ENCODE data around the gene ACTA2.

Gene ACTA2

DNA sequence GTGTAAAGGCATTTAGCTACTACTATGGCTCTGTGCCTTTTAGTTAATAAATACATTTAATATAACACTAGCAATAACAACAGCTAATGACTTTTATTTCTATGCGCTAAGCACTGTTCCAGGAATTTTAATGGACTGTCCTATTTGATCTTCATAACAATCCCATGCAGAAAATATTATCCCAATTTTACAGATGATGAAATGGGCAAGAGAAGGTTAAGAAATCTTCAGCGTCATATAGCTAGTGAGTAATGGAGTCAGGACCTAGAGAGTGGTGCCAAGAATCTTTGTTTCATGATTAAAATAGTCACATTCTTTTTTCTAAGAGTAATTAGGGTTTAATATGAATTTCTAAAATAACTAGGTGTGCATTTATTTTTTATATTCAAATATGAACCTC is 32.4 kb downstream of the ACTA2 start:
- DNase-seq (ENCODE audit: low read depth, low spot score) = no peak

DNA sequence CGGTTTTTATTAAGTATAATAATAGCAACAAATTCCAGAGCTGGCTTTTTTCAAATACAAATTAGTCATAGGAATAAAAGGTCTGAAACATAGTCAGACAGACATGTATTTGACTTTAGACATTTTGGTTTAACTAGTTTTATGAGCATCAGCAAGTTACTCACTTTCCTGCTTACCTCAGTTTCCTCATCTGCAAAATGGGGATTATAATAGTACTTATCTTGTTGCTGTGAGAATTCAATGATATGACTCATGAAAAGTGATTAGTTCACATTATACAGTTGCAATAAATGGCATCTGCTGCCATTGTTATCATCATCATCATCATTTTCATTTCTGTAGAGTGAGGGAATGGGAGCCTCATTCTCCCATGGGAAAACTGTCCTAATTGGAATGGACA is 33.5 kb downstream of the ACTA2 start:
- DNase-seq (ENCODE audit: low read depth, low spot score) = no peak

- no peak for DNase-seq (ENCODE audit: low read depth, low spot score)
Measured at GRCh38 chr10:88918191-88918905, 34.2 kb downstream of the ACTA2 start.

DNA sequence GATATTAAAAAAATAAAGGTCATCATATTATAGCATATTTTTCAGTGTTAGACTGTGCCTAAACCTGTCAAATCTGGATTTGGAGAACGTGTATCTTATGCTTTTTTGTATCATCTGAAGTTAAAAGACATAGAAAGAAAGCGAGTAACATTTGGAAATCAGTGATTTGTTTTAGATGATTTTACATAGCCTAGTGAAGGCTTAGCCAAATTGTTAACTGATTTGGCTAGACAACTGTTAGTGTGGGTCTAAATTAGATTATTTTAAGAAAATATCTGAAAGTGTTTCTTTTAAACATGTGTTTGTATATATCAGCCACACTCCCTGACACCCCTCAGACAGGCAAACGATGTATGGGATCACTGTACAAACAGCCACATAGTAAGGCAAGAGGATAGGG is 35.6 kb downstream of the ACTA2 start:
- no peak for DNase-seq (ENCODE audit: low read depth, low spot score)

DNA sequence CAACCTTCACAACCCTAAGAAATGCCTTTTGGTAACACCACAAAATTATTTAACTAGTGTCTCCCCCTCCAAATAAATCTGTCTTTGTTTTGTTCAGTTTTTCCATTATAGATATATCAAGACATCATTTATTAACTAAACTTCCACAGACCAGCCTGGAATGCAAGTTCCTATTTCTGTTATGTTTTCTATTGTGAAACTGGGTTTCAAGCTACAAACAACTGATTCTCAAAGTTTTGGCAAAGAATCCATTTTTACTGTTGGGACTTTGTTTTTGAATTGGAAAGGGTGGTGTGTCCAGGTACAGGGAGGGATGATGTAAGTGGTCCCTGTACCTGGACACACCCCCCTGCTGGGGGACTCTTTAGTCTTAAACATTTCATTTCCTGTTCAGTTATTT is 36.3 kb downstream of the ACTA2 start:
- no peak for DNase-seq (ENCODE audit: low read depth, low spot score)

GRCh38 chr10:88915781-88916180 is 36.8 kb downstream of the ACTA2 start:
- no peak for DNase-seq (ENCODE audit: low read depth, low spot score)

GRCh38 chr10:88913788-88914187 is 38.8 kb downstream of the ACTA2 start:
- no peak for DNase-seq (ENCODE audit: low read depth, low spot score)

DNA sequence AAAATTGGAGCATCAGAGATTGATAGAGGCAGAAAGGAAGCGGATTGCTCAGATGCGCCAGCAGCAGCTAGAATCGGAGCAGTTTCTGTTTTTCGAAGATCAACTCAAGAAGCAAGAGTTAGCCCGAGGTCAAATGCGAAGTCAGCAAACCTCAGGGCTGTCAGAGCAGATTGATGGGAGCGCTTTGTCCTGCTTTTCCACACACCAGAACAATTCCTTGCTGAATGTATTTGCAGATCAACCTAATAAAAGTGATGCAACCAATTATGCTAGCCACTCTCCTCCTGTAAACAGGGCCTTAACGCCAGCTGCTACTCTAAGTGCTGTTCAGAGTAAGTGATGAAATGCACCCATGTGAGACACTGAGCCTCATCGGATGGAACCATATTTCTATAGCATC is 39.4 kb downstream of the ACTA2 start:
- no peak for DNase-seq (ENCODE audit: low read depth, low spot score)

- no peak for DNase-seq (ENCODE audit: low read depth, low spot score)
Measured at GRCh38 chr10:88911851-88912250, 40.7 kb downstream of the ACTA2 start.

- no peak for DNase-seq (ENCODE audit: low read depth, low spot score)
Measured at GRCh38 chr10:88911116-88911515, 41.5 kb downstream of the ACTA2 start.

GRCh38 chr10:88908194-88908593 is 44.4 kb downstream of the ACTA2 start:
- no peak for DNase-seq (ENCODE audit: low read depth, low spot score)

DNA sequence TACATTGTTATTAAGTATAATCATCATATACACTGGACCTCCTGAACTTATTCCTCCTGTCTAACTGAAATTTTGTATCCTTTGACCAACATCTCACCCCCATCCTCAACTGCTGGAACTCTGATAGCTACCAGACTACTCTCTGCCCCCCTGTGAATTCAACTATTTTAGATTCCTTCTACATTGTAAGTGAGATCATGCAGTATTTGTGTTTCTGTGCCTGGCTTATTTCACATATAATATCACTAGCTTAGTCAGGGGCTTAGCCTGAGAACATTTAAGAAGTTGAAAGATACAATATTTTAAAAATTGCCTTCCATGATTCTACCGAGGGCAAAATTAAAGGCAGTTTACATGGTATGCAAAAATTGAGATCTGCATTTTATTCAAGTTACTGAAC is 45.7 kb downstream of the ACTA2 start:
- DNase-seq (ENCODE audit: low read depth, low spot score) = no peak

GRCh38 chr10:88903715-88904114 is 48.9 kb downstream of the ACTA2 start:
- no peak for DNase-seq (ENCODE audit: low read depth, low spot score)

DNA sequence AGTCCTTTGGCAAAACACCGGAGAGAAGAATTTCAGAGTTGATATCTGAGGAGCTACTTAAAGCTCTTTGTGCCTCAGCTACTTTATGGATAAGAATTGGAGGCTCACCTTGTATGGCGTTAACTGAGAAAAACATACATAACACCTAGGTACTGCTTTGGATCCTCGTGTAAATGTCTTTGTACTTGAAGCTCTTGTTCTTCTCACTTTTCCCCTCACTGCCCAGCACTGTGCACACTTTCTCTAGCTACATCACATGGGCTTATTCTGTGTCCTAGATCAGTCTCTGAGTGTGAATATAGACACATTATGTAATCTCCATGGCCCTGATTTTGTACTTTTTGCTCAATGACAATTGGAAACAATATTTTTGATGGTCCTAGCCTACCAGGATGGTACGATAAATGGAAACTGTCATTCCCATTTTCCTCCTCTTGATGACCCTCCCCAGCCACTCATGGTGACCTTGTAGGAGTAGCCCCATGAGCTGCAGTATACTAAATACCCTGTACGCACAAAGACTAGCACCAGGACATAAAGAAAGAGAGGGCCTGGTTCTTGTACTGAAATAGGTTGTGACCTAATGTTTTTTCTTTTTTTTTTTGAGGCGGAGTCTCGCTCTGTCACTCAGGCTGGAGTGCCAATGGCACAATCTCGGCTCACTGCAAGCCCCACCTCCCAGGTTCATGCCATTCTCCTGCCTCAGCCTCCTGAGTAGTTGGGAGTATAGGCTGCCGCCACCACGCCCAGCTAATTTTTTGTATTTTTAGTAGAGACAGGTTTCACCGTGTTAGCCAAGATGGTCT is 50.4 kb downstream of the ACTA2 start:
- DNase-seq (ENCODE audit: low read depth, low spot score) = no peak

- DNase-seq (ENCODE audit: low read depth, low spot score) = no peak
Measured at GRCh38 chr10:88901206-88901983, 51.2 kb downstream of the ACTA2 start.

- no peak for DNase-seq (ENCODE audit: low read depth, low spot score)
Measured at GRCh38 chr10:88899886-88900285, 52.7 kb downstream of the ACTA2 start.

DNA sequence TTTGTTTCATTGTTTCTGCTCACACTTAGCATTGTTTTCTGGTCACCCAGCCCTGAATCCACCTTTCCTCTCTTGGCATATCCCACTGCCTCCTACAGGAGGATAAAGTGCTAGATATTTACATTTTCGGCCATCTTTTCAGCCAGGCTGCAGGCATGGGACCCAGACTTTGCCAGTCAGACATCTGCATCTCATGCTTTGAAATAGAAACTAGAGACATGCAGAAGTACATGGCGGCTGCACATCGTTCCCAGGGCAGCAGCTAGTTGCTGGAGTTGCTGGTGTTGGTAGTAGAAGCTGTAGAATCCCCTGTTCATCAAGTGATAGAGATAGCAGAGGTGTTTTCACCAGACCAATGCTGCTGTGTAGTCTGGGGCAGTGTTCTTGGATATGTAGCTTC is 53.8 kb downstream of the ACTA2 start:
- no peak for DNase-seq (ENCODE audit: low read depth, low spot score)

- no peak for DNase-seq (ENCODE audit: low read depth, low spot score)
Measured at GRCh38 chr10:88896994-88897853, 55.3 kb downstream of the ACTA2 start.

- DNase-seq (ENCODE audit: low read depth, low spot score) = no peak
Measured at GRCh38 chr10:88896372-88896993, 56.1 kb downstream of the ACTA2 start.

DNA sequence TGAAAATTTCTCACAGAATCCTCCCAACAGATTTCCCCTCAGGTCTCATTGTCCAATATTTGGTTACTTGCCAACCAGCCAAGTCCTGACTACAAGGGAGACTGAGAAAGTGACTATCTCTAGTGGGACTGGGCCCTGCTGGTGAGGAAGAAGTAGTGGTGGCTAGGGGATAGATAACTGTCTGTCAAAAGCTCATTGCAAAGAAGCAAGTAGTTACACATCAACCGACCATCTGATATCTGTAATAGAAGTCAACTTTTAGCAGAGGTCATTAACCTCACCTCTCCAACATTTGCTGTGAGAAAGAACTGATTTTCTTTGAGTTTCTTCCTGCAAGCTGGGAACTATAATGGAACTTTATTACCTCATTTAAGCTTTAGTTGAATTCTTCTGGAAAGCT is 57.3 kb downstream of the ACTA2 start:
- DNase-seq (ENCODE audit: low read depth, low spot score) = no peak

- no peak for DNase-seq (ENCODE audit: low read depth, low spot score)
Measured at GRCh38 chr10:88893611-88894010, 59.0 kb downstream of the ACTA2 start.

Measured in brain pericyte (primary cell).